D721Med (cell line): ENCODE data around the gene USH2A.

ENCODE experiments used
- DNase-seq: peaks from one replicate; pipeline ENCODE4 v3.0.0; 2011; ENCODE audit warnings: low spot score; ENCODE audit not compliant: insufficient read length
- FAIRE-seq: peaks from 2 replicates; lab custom pipeline; 2011; peaks lifted over from hg19 to GRCh38; lab: Jason Lieb, UNC
- CTCF ChIP-seq: IDR thresholded peaks from 2 replicates; pipeline ENCODE4 v1.5.1; 2012; ENCODE audit warnings: mild to moderate bottlenecking, control low read depth; ENCODE audit not compliant: insufficient read depth; ENCODE audit errors: missing control alignments

Gene USH2A

GRCh38 chr1:216261631-216262030 lies 161.6 kb downstream of the USH2A start:
- FAIRE-seq = no peak
- no peak for DNase-seq
- TF ChIP-seq CTCF = no peak

DNA sequence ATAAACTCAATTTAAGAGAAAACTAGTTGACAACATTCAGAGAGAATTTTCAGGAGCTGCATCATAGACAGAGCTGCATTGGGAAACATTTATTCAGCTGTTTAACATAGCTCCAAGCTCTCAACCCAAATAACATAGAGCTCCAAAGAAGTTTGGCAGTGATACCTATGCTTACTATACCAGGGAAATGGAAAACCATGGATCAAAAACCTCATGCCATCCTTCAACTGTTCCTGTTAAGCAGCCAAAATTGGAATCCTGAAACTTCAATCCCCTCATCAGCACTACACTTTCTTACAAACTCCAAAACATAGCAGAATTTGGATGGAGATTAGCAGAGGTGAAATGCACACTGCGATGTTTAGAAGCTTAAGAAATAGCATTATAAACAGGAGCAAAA lies 164.4 kb downstream of the USH2A start:
- no peak for DNase-seq
- peak; percentile 46 for FAIRE-seq
- TF ChIP-seq CTCF = no peak

DNA sequence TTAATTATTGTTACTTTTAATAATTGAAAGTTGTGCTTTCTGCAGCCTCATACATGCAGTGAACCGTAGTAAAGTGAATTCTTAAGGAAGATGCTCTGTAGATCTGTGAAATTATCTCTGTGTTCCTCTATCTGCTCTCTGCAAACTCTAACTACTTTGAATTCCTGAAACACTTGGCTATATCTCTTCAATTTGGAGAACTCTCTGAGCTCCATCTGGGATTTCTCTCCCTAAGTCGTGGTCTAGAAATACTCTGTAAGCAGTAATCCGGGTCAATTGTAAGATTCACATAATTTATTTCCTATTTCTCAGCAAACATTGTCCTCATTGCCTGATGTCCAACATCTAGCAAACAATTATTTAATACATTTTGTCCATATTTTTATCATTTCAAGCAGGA lies 164.9 kb downstream of the USH2A start:
- DNase-seq (no peak), FAIRE-seq (peak; percentile 68)
- TF ChIP-seq CTCF = no peak

- FAIRE-seq (no peak), DNase-seq (no peak)
- TF ChIP-seq CTCF = no peak
Measured at GRCh38 chr1:216250861-216251260, 172.4 kb downstream of the USH2A start.

GRCh38 chr1:216248628-216249027 lies 174.6 kb downstream of the USH2A start:
- no peak for TF ChIP-seq CTCF
- FAIRE-seq = peak; percentile 91

DNA sequence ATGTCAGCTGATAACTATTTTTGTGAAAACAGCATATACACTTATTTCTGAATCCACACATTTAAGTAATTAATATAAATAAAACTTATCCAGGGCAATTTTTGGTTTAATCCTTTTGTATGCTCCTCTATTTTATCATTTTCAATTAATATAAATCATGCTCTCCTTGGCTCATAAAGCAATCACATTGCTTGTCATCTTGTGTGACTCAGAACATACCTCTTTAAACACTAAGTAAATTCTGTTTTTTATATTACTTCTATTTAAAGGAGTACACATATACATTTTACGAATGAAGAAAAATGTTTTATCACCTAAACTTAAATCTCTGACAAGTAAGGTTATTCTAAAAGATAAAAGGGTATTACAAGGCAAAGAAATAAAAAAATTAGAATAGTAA lies 175.3 kb downstream of the USH2A start:
- no peak for TF ChIP-seq CTCF
- FAIRE-seq = peak; percentile 11
- no peak for DNase-seq

More at GRCh38 chr1:216248628-216249027, 174.6 kb downstream of the USH2A start:
- no peak for DNase-seq

DNA sequence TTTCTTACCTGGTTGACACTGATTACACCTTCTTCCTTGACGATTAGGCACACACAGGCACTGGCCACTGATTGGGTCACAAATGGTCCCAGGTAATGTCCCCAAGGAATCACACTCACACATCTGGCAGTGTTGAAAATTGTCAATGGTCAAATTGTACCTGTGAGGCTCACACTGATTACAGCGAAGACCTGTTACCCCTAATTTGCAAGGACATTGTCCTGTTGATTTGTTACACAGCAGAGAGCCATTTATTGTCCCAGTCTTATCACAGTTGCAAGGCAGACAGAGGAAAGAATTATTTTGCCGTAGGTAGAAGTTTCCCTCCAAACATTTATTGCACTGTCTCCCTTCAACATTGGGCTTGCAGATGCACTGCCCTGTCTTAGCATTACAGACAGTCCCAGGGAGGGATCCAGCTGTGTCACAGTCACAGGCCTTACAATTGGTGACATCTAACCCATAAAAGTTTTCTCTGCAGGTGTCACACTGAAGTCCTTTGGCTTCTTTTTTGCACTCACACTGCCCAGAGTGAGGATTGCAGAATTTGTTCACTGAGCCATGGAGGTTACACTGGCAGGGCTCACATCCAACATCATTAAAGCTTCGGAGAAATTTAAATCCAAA lies 176.6 kb downstream of the USH2A start:
- no peak for DNase-seq
- TF ChIP-seq CTCF = no peak
- FAIRE-seq = no peak
